HepG2 (cell line): ENCODE measurements around the gene ABCA2. TPM values are rescaled to one million over a fixed set of nuclear protein-coding genes. Genes with fewer than 3 reads are reported as not detected.

Source experiments
- EED ChIP-seq: sonication (generic); formaldehyde crosslinking; IDR thresholded peaks from 2 replicates; pipeline ENCODE4 v1.5.0; 2020; ENCODE audit warnings: mild to moderate bottlenecking, missing genetic modification reagents
- ETV6 ChIP-seq: sonication (generic); formaldehyde crosslinking; conservative IDR thresholded peaks from 2 replicates; pipeline ENCODE4 v1.4.0; 2020; ENCODE audit warnings: missing genetic modification reagents
- GABPB1 ChIP-seq: IDR thresholded peaks from 2 replicates; pipeline ENCODE4 v1.6.1; 2016; ENCODE audit warnings: mild to moderate bottlenecking, missing genetic modification reagents, moderate library complexity, missing compliant biosample characterization
- MED1 ChIP-seq: sonication (generic); formaldehyde crosslinking; IDR thresholded peaks from 2 replicates; pipeline ENCODE4 v1.4.0; 2020; ENCODE audit warnings: missing genetic modification reagents
- MXD1 ChIP-seq: sonication (generic); formaldehyde crosslinking; IDR thresholded peaks from 2 replicates; pipeline ENCODE4 v1.4.0; 2020; ENCODE audit warnings: mild to moderate bottlenecking, missing genetic modification reagents
- SYNCRIP ChIP-seq: fragments of 200-400 bp; formaldehyde crosslinking; IDR thresholded peaks from 2 replicates; pipeline ENCODE4 v1.6.1; 2018; ENCODE audit warnings: mild to moderate bottlenecking, low read depth, low read length; ENCODE audit not compliant: insufficient read depth
- ZNF343 ChIP-seq: sonication (generic); formaldehyde crosslinking; IDR thresholded peaks from 2 replicates; pipeline ENCODE4 v1.4.0; 2020; ENCODE audit warnings: mild to moderate bottlenecking, missing genetic modification reagents
- ZNF556 ChIP-seq: sonication (generic); formaldehyde crosslinking; IDR thresholded peaks from 2 replicates; pipeline ENCODE4 v1.4.0; 2020; ENCODE audit warnings: mild to moderate bottlenecking, missing genetic modification reagents, borderline replicate concordance
- ZNF569 ChIP-seq: sonication (generic); formaldehyde crosslinking; IDR thresholded peaks from 2 replicates; pipeline ENCODE4 v1.5.0; 2020; ENCODE audit warnings: mild to moderate bottlenecking, missing genetic modification reagents, moderate library complexity, borderline replicate concordance
- ZSCAN29 ChIP-seq: sonication (generic); formaldehyde crosslinking; conservative IDR thresholded peaks from 2 replicates; pipeline ENCODE4 v1.4.0; 2020; ENCODE audit warnings: mild to moderate bottlenecking, missing genetic modification reagents
- polyA plus RNA-seq, 8 experiments: library from polyadenylated mRNA; depleted of rRNA in 3 of 8; stranded (reverse) in 7 of 8; unstranded in 1 of 8; fragments of >200 nt; fragmentation: Illumina TruSeq in 4 of 8; extraction: Trizol in 4 of 8; gene quantifications; 2 replicates each; pipeline versions ENCODE4 v1.2.1 to v1.2.3, GENCODE V29; 2011 to 2016; ENCODE audit warnings: low read depth in 4 of 8, missing spikeins in 1 of 8, mixed read lengths in 1 of 8; ENCODE audit not compliant: insufficient read depth in 1 of 8
- total RNA-seq, 5 experiments: library from RNA; depleted of rRNA; stranded (reverse); fragments of >200 nt; fragmentation: Illumina TruSeq; extraction: Trizol; gene quantifications; 2 replicates each; pipeline ENCODE4 v1.2.3, GENCODE V29; 2016; ENCODE audit warnings: low read depth in 1 of 5
- TF ChIP-seq, protein P1 (sequence below): sonication (generic); formaldehyde crosslinking; IDR thresholded peaks from 2 replicates; pipeline ENCODE4 v1.8.1; 2023; ENCODE audit warnings: mild to moderate bottlenecking, moderate library complexity, missing genetic modification reagents
- TF ChIP-seq, protein P2 (sequence below): sonication (generic); formaldehyde crosslinking; IDR thresholded peaks from 2 replicates; pipeline ENCODE4 v1.4.0; 2020; ENCODE audit warnings: missing genetic modification reagents, borderline replicate concordance
- TF ChIP-seq, protein P3 (sequence below): sonication (generic); formaldehyde crosslinking; IDR thresholded peaks from 2 replicates; pipeline ENCODE4 v1.4.0; 2020; ENCODE audit warnings: missing genetic modification reagents
- TF ChIP-seq, protein P4 (sequence below): sonication (generic); formaldehyde crosslinking; IDR thresholded peaks from 2 replicates; pipeline ENCODE4 v1.5.0; 2020; ENCODE audit warnings: mild to moderate bottlenecking, missing genetic modification reagents, borderline replicate concordance

ABCA2 gene
- total and polyA plus RNA-seq, 2 of the 13 experiments (the other 11 are each of a cell fraction or from before 2014, with no cell fraction given): 2.9 to 19.2 TPM

- TF ChIP-seq MXD1 (CRISPR knock-in tag) (no peak), ZNF556 (peak; percentile 48; the same call in 1 of the 2 replicates), ZNF343 (CRISPR knock-in tag) (no peak), ZNF569 (CRISPR knock-in tag) (no peak), MED1 (CRISPR knock-in tag) (peak; percentile 27; the same call in 1 of the 2 replicates), ETV6 (CRISPR knock-in tag) (no peak), EED (CRISPR knock-in tag) (no peak), SYNCRIP (no peak), GABPB1 (peak; percentile 73), ZSCAN29 (CRISPR knock-in tag) (no peak)
- TF ChIP-seq, protein P1, sequence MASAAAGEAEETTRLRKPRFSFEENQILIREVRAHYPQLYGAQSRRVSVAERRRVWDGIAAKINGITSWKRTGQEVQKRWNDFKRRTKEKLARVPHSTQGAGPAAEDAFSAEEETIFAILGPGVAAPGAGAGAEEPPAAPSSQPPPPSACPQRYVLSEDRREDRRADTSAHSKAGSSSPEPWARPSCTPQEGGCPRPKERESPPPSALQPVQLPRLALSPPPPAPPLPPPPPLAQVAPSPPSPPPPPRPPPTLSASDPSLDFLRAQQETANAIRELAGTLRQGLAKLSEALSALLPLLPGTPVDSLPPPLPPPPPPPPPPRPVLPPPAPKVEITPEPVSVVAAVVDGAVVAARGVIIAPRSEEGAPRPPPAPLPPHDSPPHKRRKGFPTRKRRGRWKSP (CRISPR knock-in tag): no peak
- TF ChIP-seq, protein P2, sequence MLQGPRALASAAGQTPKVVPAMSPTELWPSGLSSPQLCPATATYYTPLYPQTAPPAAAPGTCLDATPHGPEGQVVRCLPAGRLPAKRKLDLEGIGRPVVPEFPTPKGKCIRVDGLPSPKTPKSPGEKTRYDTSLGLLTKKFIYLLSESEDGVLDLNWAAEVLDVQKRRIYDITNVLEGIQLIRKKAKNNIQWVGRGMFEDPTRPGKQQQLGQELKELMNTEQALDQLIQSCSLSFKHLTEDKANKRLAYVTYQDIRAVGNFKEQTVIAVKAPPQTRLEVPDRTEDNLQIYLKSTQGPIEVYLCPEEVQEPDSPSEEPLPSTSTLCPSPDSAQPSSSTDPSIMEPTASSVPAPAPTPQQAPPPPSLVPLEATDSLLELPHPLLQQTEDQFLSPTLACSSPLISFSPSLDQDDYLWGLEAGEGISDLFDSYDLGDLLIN: no peak
- TF ChIP-seq, protein P3, sequence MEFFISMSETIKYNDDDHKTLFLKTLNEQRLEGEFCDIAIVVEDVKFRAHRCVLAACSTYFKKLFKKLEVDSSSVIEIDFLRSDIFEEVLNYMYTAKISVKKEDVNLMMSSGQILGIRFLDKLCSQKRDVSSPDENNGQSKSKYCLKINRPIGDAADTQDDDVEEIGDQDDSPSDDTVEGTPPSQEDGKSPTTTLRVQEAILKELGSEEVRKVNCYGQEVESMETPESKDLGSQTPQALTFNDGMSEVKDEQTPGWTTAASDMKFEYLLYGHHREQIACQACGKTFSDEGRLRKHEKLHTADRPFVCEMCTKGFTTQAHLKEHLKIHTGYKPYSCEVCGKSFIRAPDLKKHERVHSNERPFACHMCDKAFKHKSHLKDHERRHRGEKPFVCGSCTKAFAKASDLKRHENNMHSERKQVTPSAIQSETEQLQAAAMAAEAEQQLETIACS (CRISPR knock-in tag): no peak
- TF ChIP-seq, protein P4, sequence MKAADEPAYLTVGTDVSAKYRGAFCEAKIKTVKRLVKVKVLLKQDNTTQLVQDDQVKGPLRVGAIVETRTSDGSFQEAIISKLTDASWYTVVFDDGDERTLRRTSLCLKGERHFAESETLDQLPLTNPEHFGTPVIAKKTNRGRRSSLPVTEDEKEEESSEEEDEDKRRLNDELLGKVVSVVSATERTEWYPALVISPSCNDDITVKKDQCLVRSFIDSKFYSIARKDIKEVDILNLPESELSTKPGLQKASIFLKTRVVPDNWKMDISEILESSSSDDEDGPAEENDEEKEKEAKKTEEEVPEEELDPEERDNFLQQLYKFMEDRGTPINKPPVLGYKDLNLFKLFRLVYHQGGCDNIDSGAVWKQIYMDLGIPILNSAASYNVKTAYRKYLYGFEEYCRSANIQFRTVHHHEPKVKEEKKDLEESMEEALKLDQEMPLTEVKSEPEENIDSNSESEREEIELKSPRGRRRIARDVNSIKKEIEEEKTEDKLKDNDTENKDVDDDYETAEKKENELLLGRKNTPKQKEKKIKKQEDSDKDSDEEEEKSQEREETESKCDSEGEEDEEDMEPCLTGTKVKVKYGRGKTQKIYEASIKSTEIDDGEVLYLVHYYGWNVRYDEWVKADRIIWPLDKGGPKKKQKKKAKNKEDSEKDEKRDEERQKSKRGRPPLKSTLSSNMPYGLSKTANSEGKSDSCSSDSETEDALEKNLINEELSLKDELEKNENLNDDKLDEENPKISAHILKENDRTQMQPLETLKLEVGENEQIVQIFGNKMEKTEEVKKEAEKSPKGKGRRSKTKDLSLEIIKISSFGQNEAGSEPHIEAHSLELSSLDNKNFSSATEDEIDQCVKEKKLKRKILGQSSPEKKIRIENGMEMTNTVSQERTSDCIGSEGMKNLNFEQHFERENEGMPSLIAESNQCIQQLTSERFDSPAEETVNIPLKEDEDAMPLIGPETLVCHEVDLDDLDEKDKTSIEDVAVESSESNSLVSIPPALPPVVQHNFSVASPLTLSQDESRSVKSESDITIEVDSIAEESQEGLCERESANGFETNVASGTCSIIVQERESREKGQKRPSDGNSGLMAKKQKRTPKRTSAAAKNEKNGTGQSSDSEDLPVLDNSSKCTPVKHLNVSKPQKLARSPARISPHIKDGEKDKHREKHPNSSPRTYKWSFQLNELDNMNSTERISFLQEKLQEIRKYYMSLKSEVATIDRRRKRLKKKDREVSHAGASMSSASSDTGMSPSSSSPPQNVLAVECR (CRISPR knock-in tag): peak; percentile 43; the same call in 1 of the 2 replicates
These were observed 36.2 kb upstream of the ABCA2 start (continued) for GRCh38 chr9:137064027-137064879.
